ENCODE measurements around the gene CYB5A.

CYB5A gene

DNA sequence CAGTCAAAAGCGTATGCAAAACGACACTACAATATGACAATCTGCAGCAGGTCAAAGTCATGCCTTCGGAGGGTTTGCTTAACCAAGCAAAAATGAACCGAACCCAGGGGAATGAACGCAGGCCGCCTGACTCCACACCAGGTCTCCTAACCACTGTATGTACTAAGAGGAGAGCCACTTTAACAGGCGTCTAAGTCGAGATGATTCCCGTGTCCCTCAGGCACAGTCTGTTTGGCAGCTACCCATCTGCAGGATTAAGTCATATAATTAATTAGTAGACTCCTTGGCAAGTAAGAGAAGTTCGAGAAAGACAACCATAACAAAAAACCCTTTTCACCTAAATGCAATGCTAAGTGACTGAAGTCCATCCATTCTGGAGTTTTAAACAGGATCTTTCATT is 15.2 kb downstream of the CYB5A start:
- no peak for DNase-seq

DNA sequence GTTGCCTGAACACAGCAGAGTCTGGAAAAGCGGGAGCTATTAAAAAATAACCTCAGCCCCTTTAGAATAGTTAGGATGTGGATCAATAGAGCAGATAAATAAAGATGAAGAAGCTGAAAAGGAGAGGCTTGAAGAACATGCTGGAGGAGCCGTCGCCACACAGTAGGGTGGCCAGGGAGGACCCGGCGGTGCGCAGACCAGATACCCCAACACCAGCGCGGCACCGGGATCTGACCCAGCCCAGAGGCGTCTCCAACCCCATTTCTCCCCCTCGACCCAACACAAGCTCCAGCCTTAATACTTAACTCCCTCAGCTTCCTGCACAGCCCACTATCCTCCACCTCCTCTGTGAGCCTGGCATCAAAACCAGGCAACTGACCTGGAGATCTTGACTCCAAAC is 16.0 kb downstream of the CYB5A start:
- DNase-seq, result no peak

DNA sequence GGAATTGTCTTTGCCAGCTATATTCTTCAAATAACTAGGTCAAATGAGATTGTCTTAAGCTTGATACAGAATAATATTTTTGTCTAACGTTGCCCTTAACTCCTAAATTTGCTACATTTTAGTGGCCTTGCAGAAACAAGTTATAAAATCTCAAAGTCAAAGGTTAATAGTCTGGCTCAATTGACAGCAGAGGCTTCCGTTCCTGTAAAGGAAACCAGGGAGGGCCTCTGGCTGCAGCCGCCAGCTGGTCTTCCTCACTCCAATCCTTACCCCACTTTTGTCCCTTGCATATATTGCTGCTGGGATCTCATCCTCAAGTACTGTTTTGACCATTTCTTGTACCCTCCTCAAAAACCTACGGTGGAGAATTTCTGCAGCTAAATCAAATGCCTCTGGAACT is 17.1 kb downstream of the CYB5A start:
- no peak for DNase-seq

DNA sequence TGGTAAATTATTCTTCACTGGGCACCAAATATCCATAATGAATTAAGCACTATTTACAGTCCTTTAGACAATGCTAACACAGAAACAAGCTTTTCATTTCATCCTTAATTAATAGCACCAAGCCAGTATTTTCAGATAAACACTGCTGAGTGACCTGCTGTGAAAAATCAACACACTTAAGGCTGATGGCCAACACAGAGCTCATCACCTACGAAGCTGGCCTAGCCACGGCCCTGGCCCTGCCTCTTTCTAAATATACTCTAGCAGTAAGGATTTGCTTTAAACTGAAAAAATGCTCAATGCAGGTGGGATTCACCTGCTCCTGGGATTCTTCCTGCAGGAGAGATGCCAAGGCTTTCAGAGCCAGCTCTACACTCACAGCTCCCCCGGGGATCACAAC is 18.4 kb downstream of the CYB5A start:
- no peak for DNase-seq

DNA sequence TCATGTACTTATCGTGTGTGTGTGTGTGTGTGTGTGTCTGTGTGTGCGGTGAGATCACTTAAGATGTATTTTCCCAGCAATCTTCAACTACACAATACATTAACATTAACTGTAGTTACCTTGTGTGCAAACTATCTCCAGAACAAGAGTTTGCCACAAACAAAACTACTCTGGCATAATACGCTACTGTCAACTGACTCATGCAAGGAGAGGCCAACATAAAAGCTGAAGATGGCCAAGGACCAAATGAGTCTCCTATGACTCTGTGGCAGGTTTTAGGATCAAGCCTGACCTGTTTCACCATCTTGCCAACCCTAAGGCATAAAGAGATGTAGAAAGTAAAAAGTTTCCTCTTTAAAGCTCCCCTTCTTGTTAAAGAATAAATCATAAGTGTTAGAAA is 20.1 kb downstream of the CYB5A start:
- DNase-seq, result no peak

DNA sequence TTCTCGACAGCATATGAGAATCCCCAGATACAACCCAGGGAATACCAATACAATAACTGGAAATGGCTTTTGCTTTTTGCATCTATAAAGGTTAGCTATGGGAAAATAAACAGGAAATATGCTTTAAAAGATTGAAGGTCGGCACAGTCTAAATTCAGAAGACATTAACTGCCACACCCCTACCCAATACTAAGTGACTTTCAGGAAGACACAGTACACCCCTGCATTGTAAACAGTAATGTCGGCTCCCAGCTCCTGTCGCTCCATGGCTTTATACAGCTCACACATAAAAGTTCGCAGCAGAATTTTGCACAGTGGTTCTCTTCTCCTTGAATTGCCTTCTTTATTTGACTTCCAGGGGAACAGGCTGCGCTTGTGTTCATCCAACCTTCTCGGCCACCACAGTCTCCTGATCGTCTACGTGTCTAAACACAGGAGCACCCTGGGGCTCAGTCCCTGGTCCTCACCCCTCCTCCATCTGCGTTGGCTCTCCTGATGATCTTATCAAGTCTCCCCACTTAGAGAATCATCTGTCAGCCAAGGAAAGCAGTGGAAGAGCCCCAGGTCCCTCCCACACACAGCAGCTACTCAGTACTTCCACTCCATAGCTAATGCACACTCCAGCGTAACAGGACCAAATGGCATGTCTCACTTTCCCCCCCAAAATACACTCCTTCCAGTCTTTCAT is 22.7 kb downstream of the CYB5A start:
- DNase-seq, result no peak

DNA sequence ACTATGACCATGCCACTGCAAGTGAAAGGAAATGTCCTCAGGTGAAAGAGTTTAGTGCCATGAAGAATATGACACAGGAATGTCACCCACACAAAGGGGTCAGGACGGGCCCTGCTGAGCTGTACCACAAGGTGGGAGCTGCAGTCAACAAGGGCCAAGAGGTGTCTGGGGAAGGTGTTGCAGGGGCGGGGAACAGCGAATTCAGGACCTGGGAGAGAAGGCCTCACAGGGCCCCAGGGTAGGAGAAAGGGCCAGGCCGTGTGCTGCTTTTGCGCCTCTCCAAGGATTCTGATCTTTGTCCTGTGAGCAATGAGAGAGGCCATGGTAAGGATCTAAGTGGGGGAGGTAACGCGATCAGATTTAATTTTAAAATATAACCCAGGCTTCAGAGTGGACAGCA is 23.6 kb downstream of the CYB5A start:
- no peak for DNase-seq

DNA sequence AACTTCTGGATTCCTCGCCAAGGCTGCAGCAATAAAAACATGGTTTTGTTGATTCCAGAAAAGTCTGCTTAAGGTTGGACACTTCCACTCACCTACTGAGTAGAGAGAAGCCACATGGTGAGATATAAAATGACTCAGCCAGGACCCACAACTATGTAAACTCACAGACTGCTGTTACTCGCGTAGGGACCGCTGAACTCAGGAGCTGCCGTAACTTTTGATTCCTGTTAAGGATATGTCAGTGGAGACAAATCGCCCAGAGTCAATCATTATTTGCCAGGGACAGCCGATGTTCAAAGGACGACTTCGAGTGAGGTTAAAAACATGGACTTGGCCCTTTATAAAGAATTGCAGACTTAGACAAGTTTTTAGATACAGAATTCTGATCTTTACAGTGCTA is 25.6 kb downstream of the CYB5A start:
- DNase-seq, result no peak

DNA sequence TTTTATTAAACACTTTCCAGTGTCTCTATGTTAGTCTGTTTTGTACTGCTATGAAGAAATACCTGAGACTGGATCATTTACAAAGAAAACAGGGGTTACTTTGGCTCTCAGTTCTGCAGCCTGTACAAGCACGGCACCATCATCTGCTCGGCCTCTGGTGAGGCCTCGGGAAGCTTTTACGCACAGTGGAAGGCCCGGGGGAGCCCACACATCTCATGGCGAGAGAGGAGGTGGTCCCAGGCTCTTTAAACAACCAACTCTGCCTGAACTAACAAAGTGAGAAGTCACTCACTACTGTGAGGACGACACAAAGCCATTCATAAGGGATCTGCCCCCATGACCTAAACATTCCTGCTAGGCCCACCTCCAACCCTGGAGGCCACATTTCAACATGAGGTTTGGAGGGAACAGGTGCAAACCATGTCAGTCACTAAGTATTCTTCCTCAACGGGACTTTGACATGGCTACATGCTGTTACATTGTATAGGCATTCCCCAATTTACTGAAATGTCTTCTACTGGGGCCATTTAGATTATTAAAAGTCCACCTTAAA is 26.1 kb downstream of the CYB5A start:
- DNase-seq, result no peak

DNA sequence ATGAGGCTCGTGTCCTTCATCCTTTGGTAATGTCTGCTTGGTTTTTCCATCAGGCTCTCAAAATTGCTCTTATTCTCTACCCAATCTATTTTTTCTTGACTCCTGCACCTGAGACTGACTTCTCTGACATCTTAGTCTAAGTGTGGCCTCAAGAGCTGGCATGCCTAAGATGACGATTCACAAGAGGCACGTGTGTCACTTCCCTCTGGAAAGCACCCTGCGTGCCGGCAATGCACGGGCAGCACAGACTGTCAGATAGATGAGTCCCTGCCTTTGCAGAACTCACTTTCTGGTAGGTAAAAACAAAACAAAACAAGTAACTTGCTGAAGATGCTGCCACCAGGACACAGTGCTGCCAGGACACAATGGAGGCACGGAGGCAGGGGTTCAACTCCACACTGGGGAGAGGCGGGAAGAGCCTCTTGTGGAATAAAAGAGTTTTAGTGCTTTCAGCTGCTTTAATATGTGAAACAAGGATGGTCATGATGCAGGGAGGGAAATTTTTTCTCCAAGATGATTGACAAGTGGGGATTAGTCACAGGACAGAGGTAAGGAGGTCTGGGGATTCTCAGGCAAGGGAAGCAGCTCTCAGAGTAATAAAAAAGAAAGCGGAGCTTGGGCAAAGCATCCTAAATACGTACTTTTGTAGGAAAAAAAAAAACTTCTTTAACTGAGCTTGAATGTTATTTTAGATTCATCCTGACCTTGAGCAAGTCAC is 27.3 kb downstream of the CYB5A start:
- no peak for DNase-seq

DNA sequence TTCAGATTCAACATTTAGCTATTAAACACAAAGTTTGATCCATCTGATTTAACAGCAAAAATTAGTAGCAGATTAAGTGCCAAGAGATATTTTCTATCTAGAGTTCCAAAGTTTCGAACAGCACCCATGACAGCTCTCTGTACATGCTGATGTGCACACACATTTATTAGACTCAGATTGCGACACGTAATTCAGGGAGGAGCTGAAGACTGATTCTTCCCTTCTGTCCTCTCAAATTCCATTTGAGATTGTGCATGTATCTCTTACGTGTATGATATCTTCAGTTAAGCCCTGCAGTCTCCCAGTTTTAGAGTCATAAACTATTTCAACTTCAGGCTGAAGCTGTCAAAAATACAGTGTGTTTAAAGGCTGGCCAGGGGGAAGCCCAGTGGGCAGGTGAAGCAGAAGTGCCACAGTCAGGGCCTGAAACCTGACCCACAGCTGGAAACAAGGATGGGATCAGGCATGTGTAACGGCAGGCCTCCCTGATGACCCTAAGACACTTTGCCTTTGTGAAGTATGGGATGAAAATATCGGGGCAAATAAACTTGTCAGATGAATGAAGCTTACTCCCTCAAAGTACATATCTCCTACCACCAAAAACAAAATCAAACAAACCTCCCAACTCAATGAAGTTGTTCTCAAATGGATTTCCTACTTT is 30.6 kb downstream of the CYB5A start:
- DNase-seq, result no peak

DNA sequence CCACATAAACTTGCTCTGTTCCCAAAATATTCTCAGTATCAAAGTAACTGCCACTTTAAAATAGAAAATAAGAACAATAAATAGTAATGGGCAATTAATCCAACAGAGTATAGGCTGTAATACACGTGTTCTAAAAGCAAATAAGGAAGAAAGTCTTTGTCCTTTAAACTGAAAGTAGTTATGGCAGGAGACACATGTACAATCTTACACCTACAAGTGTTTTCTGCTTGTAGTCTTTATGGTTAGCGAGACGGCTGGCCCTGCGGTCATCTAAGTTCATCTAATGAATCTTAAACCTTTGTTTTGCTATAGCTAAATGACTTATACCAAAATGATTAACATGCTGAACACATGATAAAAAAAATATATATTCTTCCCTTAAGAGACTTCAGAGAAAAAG is 32.4 kb downstream of the CYB5A start:
- no peak for DNase-seq

DNA sequence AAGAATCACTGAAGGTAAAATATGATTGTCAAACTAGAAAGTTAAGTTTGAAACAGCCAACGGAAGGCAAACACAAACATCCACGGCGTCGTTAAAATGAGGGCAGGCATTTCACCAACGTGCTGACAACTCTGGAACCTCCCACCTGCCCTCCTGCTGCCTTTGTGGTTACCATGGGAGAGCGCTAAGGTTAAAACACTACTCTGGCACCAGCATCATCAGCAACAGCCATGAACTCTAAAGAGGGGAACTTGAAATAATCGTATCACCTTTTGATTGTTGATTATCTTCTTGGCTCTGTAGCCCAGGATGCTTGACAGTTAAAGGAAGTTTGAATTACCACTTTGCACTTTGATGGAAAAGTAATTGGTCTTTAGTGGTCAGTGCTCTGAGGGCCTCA is 34.7 kb downstream of the CYB5A start:
- DNase-seq, result no peak

DNA sequence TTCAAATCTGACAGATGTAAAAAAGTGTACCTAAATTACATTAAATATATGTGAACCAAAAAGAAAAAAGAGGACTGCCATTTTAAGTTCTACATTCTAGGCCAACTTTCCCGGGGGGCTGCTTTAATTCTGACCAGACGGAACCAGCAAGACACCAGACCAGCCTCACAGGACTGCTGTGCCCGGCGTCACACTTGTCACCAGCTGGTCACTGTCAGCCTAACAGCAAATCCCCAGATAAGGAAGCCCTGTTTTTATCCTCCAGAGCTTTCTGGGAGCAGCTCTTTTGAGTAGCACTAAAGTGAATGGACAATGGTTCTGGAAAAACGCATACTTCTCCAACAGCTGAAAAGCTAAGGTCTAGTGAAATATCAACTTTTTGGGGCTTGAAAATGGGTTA is 35.6 kb downstream of the CYB5A start:
- no peak for DNase-seq

DNA sequence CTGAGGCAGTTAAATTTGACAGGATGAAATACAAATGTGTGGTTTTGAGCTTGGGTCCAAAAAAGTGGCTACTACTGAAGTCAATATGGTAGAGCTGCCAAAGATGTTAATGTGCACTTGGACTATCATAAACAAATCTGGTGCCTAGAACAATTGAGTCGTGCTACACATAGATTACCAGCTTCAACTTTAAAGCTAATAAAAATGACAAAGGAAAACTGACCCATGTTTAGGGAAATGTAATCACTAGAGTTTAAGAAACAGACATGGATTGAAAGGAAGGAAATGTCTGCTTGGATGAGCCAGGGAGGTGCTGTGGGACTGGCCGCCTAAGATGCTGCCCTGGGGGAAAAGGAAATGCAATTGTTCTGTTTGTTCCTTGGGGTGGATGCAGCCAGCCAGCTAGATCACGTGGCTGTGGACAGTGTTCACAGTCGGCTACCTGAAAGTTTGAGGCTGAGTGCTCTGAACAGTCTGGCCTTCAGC is 36.6 kb downstream of the CYB5A start:
- no peak for DNase-seq

DNA sequence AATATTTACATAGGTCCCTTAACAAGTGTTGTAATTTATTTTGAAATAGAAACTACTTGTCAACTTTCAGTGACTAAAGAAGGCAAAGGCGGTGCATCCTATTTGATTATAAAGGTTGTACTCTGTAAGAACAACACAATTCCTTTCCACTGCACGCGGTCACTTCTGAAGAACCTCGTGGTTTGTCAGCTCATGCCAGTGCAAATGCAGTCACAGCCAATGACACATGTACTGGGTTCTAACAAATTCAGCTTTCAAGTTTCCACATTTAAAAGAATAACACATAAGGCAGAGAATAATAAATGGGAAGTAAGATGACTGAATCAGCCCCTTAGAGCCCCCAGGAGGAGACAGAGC is 39.7 kb downstream of the CYB5A start:
- DNase-seq, result peak; percentile 44

DNA sequence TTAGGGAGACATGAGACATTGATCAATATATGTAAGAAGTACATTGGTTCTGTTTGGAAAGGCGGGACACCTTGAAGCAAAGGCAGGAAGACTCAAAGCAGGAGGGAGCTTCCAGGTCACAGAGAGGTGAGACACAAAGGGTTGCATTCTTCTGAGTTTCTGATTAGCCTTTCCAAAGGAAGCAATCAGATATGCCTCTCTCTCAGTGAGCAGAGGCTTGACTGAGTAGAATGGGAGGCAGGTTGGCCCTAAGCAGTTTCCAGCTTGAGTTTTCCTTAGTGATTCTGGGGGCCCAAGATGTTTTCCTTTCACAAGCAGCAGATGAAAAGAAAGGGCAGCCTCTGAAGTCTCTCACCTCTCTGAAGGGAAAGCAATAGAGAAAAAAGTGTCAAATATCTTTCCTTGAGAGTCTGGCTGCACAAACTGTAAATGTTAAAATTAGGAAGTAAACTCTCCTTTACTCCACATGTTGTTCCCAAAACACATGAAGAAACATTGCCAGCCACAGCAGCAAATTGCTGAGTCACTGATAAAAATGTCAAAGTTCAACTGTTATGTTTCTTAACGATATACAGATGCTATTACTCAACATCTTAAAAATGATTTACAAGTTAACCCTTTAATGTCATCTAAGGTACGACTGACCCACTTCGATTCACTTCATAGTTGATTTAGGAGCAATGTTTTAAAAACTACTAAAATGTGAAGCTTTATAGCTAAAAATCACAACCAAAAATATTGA is 40.3 kb downstream of the CYB5A start:
- DNase-seq, result peak; percentile 52

DNA sequence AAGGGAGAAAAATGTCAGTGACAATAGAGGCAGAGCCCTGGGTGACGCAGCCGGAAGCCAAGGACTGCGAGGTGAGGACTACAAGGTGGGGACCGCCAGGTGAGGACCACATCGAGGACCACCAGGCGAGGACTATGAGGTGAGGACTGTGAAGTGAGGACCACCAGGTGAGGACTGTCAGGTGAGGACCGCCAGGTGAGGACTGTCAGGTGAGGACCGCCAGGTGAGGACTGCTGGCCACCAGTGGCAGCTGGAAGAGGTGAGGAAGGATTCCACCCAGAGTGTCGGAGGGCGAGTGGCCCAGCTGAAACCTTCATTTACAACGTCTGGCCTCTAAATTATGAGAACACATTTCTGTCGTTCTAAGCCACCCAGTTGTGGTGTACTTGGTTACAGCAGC is 41.6 kb downstream of the CYB5A start:
- no peak for DNase-seq

DNA sequence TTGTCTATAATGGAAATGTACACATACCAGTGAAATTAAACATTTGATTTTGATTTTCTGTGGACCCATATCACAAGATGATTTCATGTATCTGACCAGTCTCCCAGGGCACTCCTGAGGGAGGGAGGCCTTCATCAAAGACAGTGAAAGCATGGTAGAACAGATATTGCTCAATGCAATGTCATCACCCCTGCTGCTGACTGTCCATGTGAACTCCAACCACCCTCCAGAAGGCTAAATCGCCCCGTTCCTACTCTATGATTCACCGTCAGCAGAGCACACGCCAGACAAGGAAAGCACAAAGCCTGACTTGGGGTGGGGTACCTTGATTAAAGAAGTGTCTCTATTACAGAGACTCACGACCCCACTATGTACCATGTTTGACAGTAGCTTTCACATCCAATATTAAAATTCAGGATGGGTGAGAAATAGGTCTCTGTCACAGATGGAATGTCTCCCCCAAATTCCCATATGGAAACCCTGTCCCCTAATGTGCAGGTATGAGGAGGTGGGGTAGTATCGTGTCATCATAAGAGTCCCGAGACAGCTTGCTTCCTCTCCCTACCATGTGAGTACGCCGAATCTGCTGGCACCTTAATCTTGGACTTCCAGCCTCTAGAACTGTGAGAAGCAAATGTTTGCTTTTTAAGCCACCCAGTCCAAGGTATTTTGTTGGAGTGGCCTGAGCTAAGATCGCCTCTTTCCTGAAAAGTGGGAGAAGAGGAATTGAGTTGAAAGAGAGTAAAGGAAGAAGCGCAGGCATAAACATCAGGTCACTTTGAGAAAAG is 42.4 kb downstream of the CYB5A start:
- peak; percentile 46 for DNase-seq

DNA sequence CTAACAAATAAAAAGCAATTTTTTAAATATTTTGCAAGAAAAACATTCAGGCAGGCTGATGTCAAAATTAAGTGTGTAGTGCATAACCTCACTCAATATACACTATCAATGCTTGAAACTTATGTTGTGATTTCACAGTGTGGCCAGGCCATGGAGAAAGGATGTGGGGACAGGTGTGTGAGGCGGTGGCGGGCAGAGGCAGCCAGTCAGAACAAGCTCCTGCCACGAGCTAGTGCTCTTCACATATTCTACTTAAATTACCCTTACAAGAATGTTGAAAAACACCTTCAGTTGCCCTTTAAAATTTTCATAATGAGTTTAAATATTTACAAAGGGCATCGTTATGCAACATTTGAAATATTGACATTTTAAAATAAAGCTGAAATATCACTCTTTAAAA is 43.2 kb downstream of the CYB5A start:
- no peak for DNase-seq

DNA sequence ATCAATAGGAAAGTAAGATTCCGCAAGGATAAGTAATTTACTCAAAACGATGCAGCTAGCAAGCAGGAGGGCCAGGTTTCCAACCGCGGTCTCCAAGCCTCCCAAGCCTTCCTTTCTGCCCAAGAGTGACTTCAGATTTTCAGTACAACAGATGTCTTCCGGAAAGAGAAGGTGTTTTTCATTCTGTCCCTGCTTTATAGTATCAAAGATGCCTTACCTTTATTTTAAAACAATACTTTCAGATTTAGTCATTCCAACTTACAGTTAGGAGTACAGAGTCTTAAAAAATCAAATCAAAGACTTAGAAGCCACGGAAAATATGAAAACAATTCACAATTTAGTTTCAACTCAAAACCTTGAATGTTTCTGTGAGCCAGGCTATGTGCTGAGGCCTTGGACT is 43.6 kb downstream of the CYB5A start:
- no peak for DNase-seq

DNA sequence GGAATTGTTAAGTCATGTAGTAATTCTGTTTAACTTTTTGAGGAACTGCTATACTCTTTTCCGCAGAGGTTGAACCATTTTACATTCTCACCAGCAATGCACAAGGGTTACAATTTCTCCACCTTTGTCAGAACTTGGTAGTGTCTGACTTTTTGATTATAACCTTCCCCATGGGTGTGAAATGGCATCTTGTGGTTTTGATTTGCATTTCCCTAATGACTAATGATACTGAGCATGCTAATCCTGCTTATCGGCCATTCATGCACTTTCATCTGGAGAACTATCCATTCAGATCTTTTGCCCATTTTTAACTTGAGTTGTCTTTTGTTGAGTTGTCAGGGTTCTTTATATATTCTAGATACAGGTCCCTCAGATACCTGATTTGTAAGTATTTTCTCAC is 47.2 kb downstream of the CYB5A start:
- no peak for DNase-seq
